Spleen (tissue), 11 donors: Measurements from ENCODE around the gene MANSC1. TPM values are rescaled to one million over a fixed set of nuclear protein-coding genes. Genes with fewer than 3 reads are reported as not detected.

Experiments
- DNase-seq: peaks from one replicate; pipeline ENCODE4 v3.0.0-alpha.2; 2020
- H3K27ac ChIP-seq, 8 donors: fragments of 200-600 bp; sonication (generic) in 7 of 8; 1 replicate in 4 of 8; 2 replicates in 4 of 8; pipeline versions ENCODE4 v1.5.0 to v1.8.0; 2016 to 2021; ENCODE audit warnings: inconsistent platforms in 4 of 8, mild to moderate bottlenecking in 4 of 8, moderate library complexity in 1 of 8
- H3K27me3 ChIP-seq, 7 donors: fragments of 200-600 bp; sonication (generic) in 6 of 7; replicated peaks in 1 of 7; 1 replicate in 4 of 7; 2 replicates in 3 of 7; pipeline versions ENCODE4 v1.5.0 to v1.8.0; 2016 to 2021; ENCODE audit warnings: inconsistent platforms in 3 of 7, mild to moderate bottlenecking in 1 of 7
- H3K36me3 ChIP-seq, 6 donors: fragments of 200-600 bp; sonication (generic) in 5 of 6; 1 replicate in 4 of 6; 2 replicates in 2 of 6; pipeline versions ENCODE4 v1.5.0 to v1.8.0; 2016 to 2021; ENCODE audit warnings: inconsistent platforms in 2 of 6
- H3K4me1 ChIP-seq, 6 donors: fragments of 200-600 bp; sonication (generic) in 5 of 6; 1 replicate in 3 of 6; 2 replicates in 3 of 6; pipeline versions ENCODE4 v1.5.0 to v1.8.0; 2016 to 2021; ENCODE audit warnings: inconsistent platforms in 3 of 6
- H3K4me3 ChIP-seq, 8 donors: fragments of 200-600 bp; sonication (generic) in 7 of 8; 1 replicate in 4 of 8; 2 replicates in 4 of 8; pipeline versions ENCODE4 v1.5.0 to v1.8.0; 2016 to 2021; ENCODE audit warnings: inconsistent platforms in 4 of 8, mild to moderate bottlenecking in 4 of 8, moderate library complexity in 2 of 8
- H3K9me3 ChIP-seq, 8 donors: fragments of 200-600 bp; sonication (generic) in 7 of 8; 1 replicate in 4 of 8; 2 replicates in 4 of 8; pipeline versions ENCODE4 v1.5.0 to v1.8.0; 2016 to 2021; ENCODE audit warnings: inconsistent platforms in 4 of 8
- CTCF ChIP-seq, 11 experiments: fragments of 200-600 bp in 7 of 11; fragments of 450-650 bp in 4 of 11; sonication (generic) in 4 of 11; IDR thresholded peaks in 8 of 11; conservative IDR thresholded peaks in 3 of 11; 1 replicate in 7 of 11; 2 replicates in 4 of 11; pipeline versions ENCODE4 v1.4.0 to v1.8.0; 2016 to 2021; ENCODE audit warnings: antibody characterized with exemption in 11 of 11, inconsistent platforms in 4 of 11, mild to moderate bottlenecking in 1 of 11
- POLR2A ChIP-seq, 3 donors: fragments of 450-650 bp; IDR thresholded peaks; one replicate each; pipeline ENCODE4 v1.5.1; 2017; ENCODE audit warnings: antibody characterized with exemption in 3 of 3, mild to moderate bottlenecking in 1 of 3
- POLR2AphosphoS5 ChIP-seq, 3 donors: sonication (generic); formaldehyde crosslinking; IDR thresholded peaks; one replicate each; pipeline ENCODE4 v1.5.1; 2017; ENCODE audit warnings: antibody characterized with exemption in 3 of 3
- WGBS, 5 donors: extraction: QIAGEN DNeasy Blood & Tissue Kit in 3 of 5; methylation state at CpG; one replicate each; pipeline versions ENCODE4 v1.1.5 to v1.1.7; 2013 to 2018; 5-methylcytosine and 5-hydroxymethylcytosine counted together
- intact Hi-C: fragments of 100-400 bp; cut with DNase I; formaldehyde crosslinking; loops from one replicate; pipeline ENCODE4 v1.15.0; 2023; ENCODE audit warnings: low total_unique reads
- polyA plus RNA-seq, 3 donors: library from polyadenylated mRNA; stranded (reverse); fragments of 200-250 nt; gene quantifications; one replicate each; pipeline ENCODE4 v1.2.1, GENCODE V29; 2013
- total RNA-seq, 7 donors: library from RNA; depleted of rRNA in 3 of 7; stranded (reverse); fragments of >200 nt in 3 of 7; fragmentation: NEBNext Ultra II Directional in 4 of 7; extraction: Animal tissue kit (Norgen Biotek cat#: 25700) in 4 of 7; gene quantifications; one replicate each; pipeline versions ENCODE4 v1.1.0 to v1.2.1, GENCODE V29; 2016 to 2021
- donor health status: healthy with polysubstance abuse.
- donor health status: DM: no; HTN: no; CAD: no; lungs with moderate emphysema.
- donor health status: DM: no; HTN: no; CAD: no.
- donor health status: Bipolar disorder and iron deficiency.
- donor health status: healthy.
- donor health status: DM: no; HTN: no; CAD: no.
- donor health status: DM: yes; HTN: yes; CAD: no.

The MANSC1 gene
- total and polyA plus RNA-seq, 10 donors, result 1.8 to 25.7 (median 15.4) TPM

GRCh38 chr12:12379831-12380730, 30.0 kb upstream of the MANSC1 start:
- Histone ChIP-seq H3K9me3 (no peaks in the 10 kb centered on the region), H3K27me3 (no peaks in the 10 kb centered on the region), H3K36me3 (peaks cover 0 to 13% (median 0%) of the 10 kb centered on the region in 6 donors), H3K4me3 (no peak overlapping the region), H3K4me1 (peaks cover 0 to 73% (median 22%) of the 10 kb centered on the region in 6 donors), H3K27ac (peak overlapping the region in 7 of 8 donors; percentile 53 to 77 (median 69))
- intact Hi-C loops, result loop anchor here (5.0 to 10.0 kb wide), 2 partner anchors 182 to 355 kb away; partner anchors contain the start of gene DUSP16
- no peak for DNase-seq
- WGBS, 5 donors, result 48 to 57% (median 50%) methylated on average over 4 of the region's 4 CpGs
- TF ChIP-seq POLR2A (IDR thresholded peaks at IDR 0.05), result no peak
- TF ChIP-seq CTCF (IDR thresholded peaks at IDR 0.05 in 8 of 11, conservative IDR thresholded peaks at IDR 0.05 in 3 of 11), result no peak
- TF ChIP-seq POLR2AphosphoS5 (IDR thresholded peaks at IDR 0.05), result no peak

- peaks cover 0 to 16% (median 0%) of the 10 kb centered on the region in 6 donors for H3K36me3 ChIP-seq
- WGBS, 5 donors, result 65 to 88% (median 71%) methylated on average over 2 of the region's 2 CpGs
- no peaks in the 10 kb centered on the region for H3K27me3 ChIP-seq
- H3K4me3 ChIP-seq, result no peak overlapping the region
- intact Hi-C loops, result loop anchor here (5.0 to 10.0 kb wide), 2 partner anchors 184 to 356 kb away; partner anchors contain the start of gene DUSP16
- no peak for TF ChIP-seq CTCF (IDR thresholded peaks at IDR 0.05 in 8 of 11, conservative IDR thresholded peaks at IDR 0.05 in 3 of 11)
- TF ChIP-seq POLR2A (IDR thresholded peaks at IDR 0.05), result no peak
- TF ChIP-seq POLR2AphosphoS5 (IDR thresholded peaks at IDR 0.05), result no peak
- DNase-seq, result no peak
- H3K4me1 ChIP-seq, result peaks cover 0 to 58% (median 16%) of the 10 kb centered on the region in 6 donors
- no peaks in the 10 kb centered on the region for H3K9me3 ChIP-seq
- H3K27ac ChIP-seq, result peak overlapping the region in 2 of 8 donors; percentile 72 to 77
Measured at GRCh38 chr12:12378616-12379015, 28.6 kb upstream of the MANSC1 start.

- WGBS, 5 donors, result 80 to 86% (median 83%) methylated on average over 12 of the region's 12 CpGs
- intact Hi-C loops, result loop anchor here (5.0 to 10.0 kb wide), 2 partner anchors 185 to 358 kb away; partner anchors contain the start of gene DUSP16
- DNase-seq, result no peak
- Histone ChIP-seq H3K9me3 (no peaks in the 10 kb centered on the region), H3K4me3 (no peak overlapping the region), H3K4me1 (peaks cover 0 to 47% (median 16%) of the 10 kb centered on the region in 6 donors), H3K27me3 (no peaks in the 10 kb centered on the region), H3K36me3 (peaks cover 0 to 25% (median 0%) of the 10 kb centered on the region in 6 donors), H3K27ac (peak overlapping the region in 1 of 8 donors; percentile 6)
- TF ChIP-seq CTCF (IDR thresholded peaks at IDR 0.05 in 8 of 11, conservative IDR thresholded peaks at IDR 0.05 in 3 of 11) (peak; percentile 55 to 84 (median 75)), POLR2AphosphoS5 (IDR thresholded peaks at IDR 0.05) (no peak), POLR2A (IDR thresholded peaks at IDR 0.05) (no peak)
Measured at GRCh38 chr12:12376646-12377448, 26.8 kb upstream of the MANSC1 start.
